Right atrium auricular region (tissue), 2 donors: ENCODE data around the gene WWP2. TPM values are rescaled to one million over a fixed set of nuclear protein-coding genes. Genes with fewer than 3 reads are reported as not detected.

Experiments
- DNase-seq: peaks from one replicate; pipeline ENCODE4 v3.0.0-alpha.2; 2019; ENCODE audit warnings: low spot score
- H3K27ac ChIP-seq, 2 donors: fragments of 200-600 bp; sonication (generic); 1 replicate in 1 of 2; 2 replicates in 1 of 2; pipeline ENCODE4 v1.5.1; 2016 to 2019
- H3K27me3 ChIP-seq, 2 donors: fragments of 200-600 bp; sonication (generic); one replicate each; pipeline versions ENCODE4 v1.5.1 to v1.6.0; 2017 to 2019
- H3K36me3 ChIP-seq: fragments of 200-600 bp; sonication (generic); one replicate; pipeline ENCODE4 v1.5.1; 2016
- H3K4me1 ChIP-seq, 2 donors: fragments of 200-600 bp; sonication (generic); one replicate each; pipeline versions ENCODE4 v1.5.1 to v1.6.0; 2017 to 2019
- H3K4me3 ChIP-seq, 2 donors: fragments of 200-600 bp; sonication (generic); 1 replicate in 1 of 2; 2 replicates in 1 of 2; pipeline ENCODE4 v1.5.1; 2017 to 2019; ENCODE audit warnings: mild to moderate bottlenecking in 1 of 2, moderate library complexity in 1 of 2
- H3K9me3 ChIP-seq, 2 donors: fragments of 200-600 bp; sonication (generic); one replicate each; pipeline ENCODE4 v1.5.1; 2019
- CTCF ChIP-seq, 2 donors: fragments of 200-600 bp; sonication (generic); IDR thresholded peaks; one replicate each; pipeline ENCODE4 v1.5.1; 2019; ENCODE audit warnings: antibody characterized with exemption in 2 of 2
- total RNA-seq, 2 donors: library from RNA; depleted of rRNA; stranded (reverse); fragments of >200 nt; gene quantifications; one replicate each; pipeline ENCODE4 v1.1.0, GENCODE V29; 2016

WWP2 gene
- total RNA-seq, 2 donors from 2014 or later: 16.1 to 21.2 TPM

GRCh38 chr16:69903865-69904415, 141.8 kb downstream of the WWP2 start:
- Histone ChIP-seq H3K27me3 (no peaks in the 10 kb centered on the region), H3K9me3 (no peaks in the 10 kb centered on the region), H3K27ac (no peak overlapping the region), H3K4me1 (no peaks in the 10 kb centered on the region), H3K36me3 (peaks cover 7% of the 10 kb centered on the region), H3K4me3 (no peak overlapping the region)
- DNase-seq: no peak
- no peak for TF ChIP-seq CTCF (IDR thresholded peaks at IDR 0.05)

DNA sequence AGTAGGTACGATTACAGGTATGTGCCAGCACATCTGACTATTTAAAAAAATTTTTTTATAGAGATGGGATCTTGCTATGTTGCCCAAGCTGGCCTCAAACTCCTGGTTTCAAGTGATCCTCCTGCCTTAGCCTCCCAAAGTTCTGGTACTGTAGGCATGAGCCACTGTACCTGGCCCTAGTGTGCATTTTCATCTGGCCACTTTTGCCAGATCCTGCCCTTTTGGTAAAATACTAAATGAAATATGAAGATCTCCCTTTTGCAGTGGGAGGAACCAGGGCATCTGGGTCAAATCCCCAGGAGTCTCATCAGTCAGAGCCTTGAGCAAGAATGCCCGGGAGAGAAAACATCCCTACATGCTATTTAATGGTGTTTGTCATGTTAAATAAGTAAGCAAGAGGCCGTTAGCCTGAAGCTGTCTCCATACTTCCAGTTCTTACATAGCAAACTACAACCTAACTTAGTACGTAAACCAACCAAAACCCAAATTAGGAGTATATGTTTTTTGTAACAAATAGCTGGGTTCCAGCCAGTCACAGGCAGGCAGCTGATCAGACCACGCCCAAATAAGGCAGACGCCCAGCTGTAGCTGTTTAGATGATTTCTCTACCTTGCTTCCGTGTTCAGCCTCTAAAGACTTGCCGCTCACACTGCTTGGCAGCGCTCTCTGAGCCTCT, 142.5 kb downstream of the WWP2 start:
- H3K4me1 ChIP-seq: no peaks in the 10 kb centered on the region
- no peak for TF ChIP-seq CTCF (IDR thresholded peaks at IDR 0.05)

DNA sequence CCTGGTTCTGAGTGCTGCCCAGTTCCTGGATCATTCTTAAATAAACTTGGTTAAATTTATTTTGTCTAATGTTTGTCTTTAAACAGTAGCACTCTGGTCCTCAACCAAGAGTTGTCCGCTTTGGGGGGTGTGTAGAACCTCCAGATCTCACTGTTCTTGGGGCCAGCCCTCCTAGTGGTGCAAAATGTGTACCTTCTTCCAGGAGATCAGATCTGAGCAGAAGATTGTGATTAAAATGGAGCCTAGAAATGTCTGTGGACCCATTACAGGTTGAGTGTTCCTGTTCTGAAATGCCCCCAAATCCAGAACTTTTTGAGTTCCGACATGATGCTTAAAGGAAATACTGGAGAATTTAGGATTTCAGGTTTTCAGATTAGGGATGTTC, 143.0 kb downstream of the WWP2 start:
- H3K27me3 ChIP-seq: no peaks in the 10 kb centered on the region
- TF ChIP-seq CTCF (IDR thresholded peaks at IDR 0.05): no peak
- no peak for DNase-seq
- no peak overlapping the region for H3K27ac ChIP-seq
- no peaks in the 10 kb centered on the region for H3K9me3 ChIP-seq
- no peak overlapping the region for H3K4me3 ChIP-seq
- H3K4me1 ChIP-seq: no peaks in the 10 kb centered on the region
- peaks cover 9% of the 10 kb centered on the region for H3K36me3 ChIP-seq

More for the DNA sequence above, 142.5 kb downstream of the WWP2 start:
- H3K4me3 ChIP-seq: no peak overlapping the region
- no peak overlapping the region for H3K27ac ChIP-seq
- no peaks in the 10 kb centered on the region for H3K9me3 ChIP-seq
- H3K36me3 ChIP-seq: peaks cover 9% of the 10 kb centered on the region
- DNase-seq: no peak
- no peaks in the 10 kb centered on the region for H3K27me3 ChIP-seq

- Histone ChIP-seq H3K27ac (no peak overlapping the region), H3K9me3 (no peaks in the 10 kb centered on the region), H3K4me3 (no peak overlapping the region), H3K27me3 (no peaks in the 10 kb centered on the region), H3K4me1 (no peaks in the 10 kb centered on the region), H3K36me3 (peaks cover 9% of the 10 kb centered on the region)
- no peak for DNase-seq
- no peak for TF ChIP-seq CTCF (IDR thresholded peaks at IDR 0.05)
Observed at GRCh38 chr16:69906838-69907401, 144.8 kb downstream of the WWP2 start.

DNA sequence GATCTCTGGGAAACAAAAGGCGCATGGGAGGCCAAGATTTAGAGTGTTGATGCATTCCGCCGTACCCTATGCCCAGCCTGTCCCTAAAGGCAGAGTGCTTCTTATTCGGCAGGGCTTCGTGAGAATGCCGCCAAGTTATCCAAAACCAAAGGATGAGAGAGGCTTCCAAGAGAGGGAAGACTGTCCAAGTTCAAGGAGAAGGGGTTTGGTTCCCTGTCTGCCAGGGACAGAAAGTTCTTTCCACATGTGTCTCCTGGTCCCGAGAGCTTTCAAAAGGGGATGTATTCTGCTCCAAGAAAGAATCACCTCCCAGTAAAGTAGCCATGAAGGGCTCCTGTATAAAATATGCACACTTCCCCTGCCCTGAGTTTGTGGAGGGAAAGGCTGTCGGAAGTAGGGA, 146.9 kb downstream of the WWP2 start:
- Histone ChIP-seq H3K4me1 (no peaks in the 10 kb centered on the region), H3K27ac (no peak overlapping the region), H3K27me3 (no peaks in the 10 kb centered on the region), H3K9me3 (no peaks in the 10 kb centered on the region), H3K4me3 (no peak overlapping the region), H3K36me3 (peaks cover 9% of the 10 kb centered on the region)
- DNase-seq: no peak
- no peak for TF ChIP-seq CTCF (IDR thresholded peaks at IDR 0.05)
